ENCODE measurements around the gene AMOTL1.

AMOTL1 gene

DNA sequence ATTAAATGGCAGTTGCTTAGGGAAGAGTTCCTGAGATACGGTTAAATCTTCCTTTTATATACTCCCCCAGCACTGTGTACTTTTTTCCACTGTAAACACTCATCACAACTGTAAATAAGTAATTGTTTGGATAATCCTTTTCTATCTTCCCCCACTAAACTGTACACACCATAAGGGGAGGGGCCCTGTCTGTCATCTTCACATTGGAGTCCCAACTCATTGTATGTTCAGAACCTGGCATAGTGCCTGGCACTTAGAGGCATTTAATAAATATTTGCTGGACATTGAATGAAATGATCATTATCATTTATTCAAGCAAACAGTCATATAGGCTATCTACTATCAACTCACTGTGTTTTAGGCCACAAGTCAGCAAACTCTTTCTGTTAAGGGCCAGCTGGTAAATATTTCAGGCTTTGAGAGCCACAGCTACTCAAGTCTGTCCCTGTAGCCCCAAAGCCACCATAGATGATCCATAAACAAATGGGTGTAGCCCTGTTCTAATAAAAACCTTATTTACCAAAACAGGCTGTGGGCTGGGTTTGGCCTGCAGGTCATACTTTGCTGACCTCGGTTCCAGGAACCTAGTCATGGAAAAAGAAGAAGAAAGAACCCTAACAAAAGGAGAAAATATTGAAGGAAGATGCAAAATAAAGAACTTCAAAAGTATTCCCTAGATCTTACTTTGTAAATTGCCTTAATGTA lies 70.0 kb downstream of the AMOTL1 start:
- Histone ChIP-seq H3K27me3 (replicated peaks; ENCODE audit: control insufficient read depth, insufficient read depth, low read length) (no peaks in the 10 kb centered on the region; the same call in 1 of the 2 replicates), H3K4me3 (replicated peaks; ENCODE audit: low read depth, low read length) (no peak overlapping the region), H3K36me3 (ENCODE audit: control insufficient read depth, insufficient read depth, low read length) (no peaks in the 10 kb centered on the region)
- DNase-seq (ENCODE audit: extremely low read depth, insufficient read length) = no peak
- TF ChIP-seq, protein P1, sequence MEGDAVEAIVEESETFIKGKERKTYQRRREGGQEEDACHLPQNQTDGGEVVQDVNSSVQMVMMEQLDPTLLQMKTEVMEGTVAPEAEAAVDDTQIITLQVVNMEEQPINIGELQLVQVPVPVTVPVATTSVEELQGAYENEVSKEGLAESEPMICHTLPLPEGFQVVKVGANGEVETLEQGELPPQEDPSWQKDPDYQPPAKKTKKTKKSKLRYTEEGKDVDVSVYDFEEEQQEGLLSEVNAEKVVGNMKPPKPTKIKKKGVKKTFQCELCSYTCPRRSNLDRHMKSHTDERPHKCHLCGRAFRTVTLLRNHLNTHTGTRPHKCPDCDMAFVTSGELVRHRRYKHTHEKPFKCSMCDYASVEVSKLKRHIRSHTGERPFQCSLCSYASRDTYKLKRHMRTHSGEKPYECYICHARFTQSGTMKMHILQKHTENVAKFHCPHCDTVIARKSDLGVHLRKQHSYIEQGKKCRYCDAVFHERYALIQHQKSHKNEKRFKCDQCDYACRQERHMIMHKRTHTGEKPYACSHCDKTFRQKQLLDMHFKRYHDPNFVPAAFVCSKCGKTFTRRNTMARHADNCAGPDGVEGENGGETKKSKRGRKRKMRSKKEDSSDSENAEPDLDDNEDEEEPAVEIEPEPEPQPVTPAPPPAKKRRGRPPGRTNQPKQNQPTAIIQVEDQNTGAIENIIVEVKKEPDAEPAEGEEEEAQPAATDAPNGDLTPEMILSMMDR (IDR thresholded peaks at IDR 0.05; ENCODE audit: insufficient read depth, low read length, poor library complexity, severe bottlenecking) = no peak

DNA sequence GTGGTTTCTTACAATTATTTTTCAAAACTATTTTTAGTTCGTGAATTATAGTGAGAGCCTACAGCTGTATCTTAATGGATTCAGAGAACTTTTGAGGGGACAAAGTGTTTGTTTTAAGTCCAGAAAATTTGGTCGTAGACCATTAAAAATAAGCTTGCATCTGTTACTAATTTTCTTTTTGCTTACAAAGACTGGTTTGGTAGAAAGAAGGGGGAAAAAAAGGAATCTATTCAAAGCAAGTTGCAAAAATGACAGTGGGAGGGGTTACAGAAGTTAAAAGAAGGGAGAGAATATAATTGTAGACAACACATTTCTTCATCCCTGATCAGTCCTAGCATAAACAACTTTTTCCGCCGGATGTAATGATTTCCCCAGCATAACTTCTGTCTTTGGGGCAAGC lies 72.1 kb downstream of the AMOTL1 start:
- DNase-seq (ENCODE audit: extremely low read depth, insufficient read length) = no peak
- TF ChIP-seq, protein P1 (IDR thresholded peaks at IDR 0.05; ENCODE audit: insufficient read depth, low read length, poor library complexity, severe bottlenecking) = no peak
- H3K36me3 ChIP-seq (ENCODE audit: control insufficient read depth, insufficient read depth, low read length) = no peaks in the 10 kb centered on the region
- H3K4me3 ChIP-seq (replicated peaks; ENCODE audit: low read depth, low read length) = no peak overlapping the region
- H3K27me3 ChIP-seq (replicated peaks; ENCODE audit: control insufficient read depth, insufficient read depth, low read length) = no peaks in the 10 kb centered on the region; the same call in 1 of the 2 replicates

DNA sequence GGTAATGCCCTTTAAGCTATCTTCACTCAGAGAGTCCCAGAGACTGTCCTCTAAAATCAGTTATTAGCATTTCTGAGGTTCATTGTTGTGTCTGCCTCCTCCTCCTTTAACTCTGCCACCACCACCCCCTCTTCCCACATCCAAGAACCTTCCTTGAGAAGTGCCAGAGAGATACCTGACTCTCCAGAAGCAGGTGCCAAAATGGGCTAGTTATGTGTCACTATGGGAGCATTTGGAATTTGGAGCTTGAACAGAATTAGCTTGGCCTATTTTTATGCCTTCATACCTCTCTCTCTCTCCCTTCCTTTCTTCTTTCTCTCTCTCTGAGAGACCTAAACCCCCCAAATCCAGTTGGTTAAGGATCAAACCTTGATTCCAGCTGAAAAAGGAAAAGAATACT lies 75.9 kb downstream of the AMOTL1 start:
- no peak overlapping the region for H3K4me3 ChIP-seq (replicated peaks; ENCODE audit: low read depth, low read length)
- no peak for DNase-seq (ENCODE audit: extremely low read depth, insufficient read length)
- TF ChIP-seq, protein P1 (IDR thresholded peaks at IDR 0.05; ENCODE audit: insufficient read depth, low read length, poor library complexity, severe bottlenecking) = no peak
- no peaks in the 10 kb centered on the region; the same call in none of the 2 replicates for H3K27me3 ChIP-seq (replicated peaks; ENCODE audit: control insufficient read depth, insufficient read depth, low read length)
- H3K36me3 ChIP-seq (ENCODE audit: control insufficient read depth, insufficient read depth, low read length) = no peaks in the 10 kb centered on the region

DNA sequence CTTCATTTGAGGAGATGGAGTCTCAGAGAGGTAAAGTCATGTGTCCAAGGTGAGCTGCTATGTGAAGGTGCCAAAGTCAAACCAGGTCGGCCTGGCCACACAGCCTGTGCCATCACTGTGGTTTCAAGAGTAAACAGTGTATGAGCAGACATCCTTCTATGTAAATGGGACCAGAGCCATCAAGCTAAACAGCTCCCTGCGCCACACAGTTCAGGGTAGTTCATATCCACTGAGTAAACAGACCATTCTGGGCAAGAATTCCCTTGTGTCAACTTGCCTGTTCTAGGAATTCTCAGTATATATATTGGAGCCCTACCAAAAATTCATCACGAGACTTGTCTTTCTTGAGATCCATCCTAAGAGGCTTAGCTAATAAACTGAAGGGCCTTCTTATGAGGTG lies 77.5 kb downstream of the AMOTL1 start:
- no peak for DNase-seq (ENCODE audit: extremely low read depth, insufficient read length)
- Histone ChIP-seq H3K36me3 (ENCODE audit: control insufficient read depth, insufficient read depth, low read length) (no peaks in the 10 kb centered on the region), H3K27me3 (replicated peaks; ENCODE audit: control insufficient read depth, insufficient read depth, low read length) (no peaks in the 10 kb centered on the region; the same call in none of the 2 replicates), H3K4me3 (replicated peaks; ENCODE audit: low read depth, low read length) (no peak overlapping the region)
- TF ChIP-seq, protein P1 (IDR thresholded peaks at IDR 0.05; ENCODE audit: insufficient read depth, low read length, poor library complexity, severe bottlenecking) = no peak

DNA sequence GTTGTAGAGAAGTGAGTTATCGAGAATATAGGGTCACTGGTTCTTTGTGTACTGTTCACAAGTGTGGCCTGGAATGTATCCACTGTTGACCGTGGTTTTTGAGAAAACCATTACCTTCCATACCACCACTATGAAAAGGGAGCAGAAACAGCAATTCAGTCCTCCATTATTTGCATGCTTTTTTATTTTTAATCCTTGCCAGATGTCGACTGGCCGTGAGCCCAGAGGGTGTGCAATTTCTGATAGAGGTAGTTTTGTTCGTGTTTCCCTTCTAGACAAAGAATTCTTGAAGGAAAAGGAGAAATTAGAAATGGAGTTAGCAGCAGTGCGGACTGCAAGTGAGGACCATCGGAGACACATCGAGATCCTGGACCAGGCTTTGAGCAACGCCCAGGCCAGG lies 81.7 kb downstream of the AMOTL1 start:
- Histone ChIP-seq H3K27me3 (replicated peaks; ENCODE audit: control insufficient read depth, insufficient read depth, low read length) (no peaks in the 10 kb centered on the region; the same call in 1 of the 2 replicates), H3K36me3 (ENCODE audit: control insufficient read depth, insufficient read depth, low read length) (no peaks in the 10 kb centered on the region), H3K4me3 (replicated peaks; ENCODE audit: low read depth, low read length) (no peak overlapping the region)
- TF ChIP-seq, protein P1 (IDR thresholded peaks at IDR 0.05; ENCODE audit: insufficient read depth, low read length, poor library complexity, severe bottlenecking) = no peak
- no peak for DNase-seq (ENCODE audit: extremely low read depth, insufficient read length)

All from GM06990 (cell line).